Mucosa of gallbladder (tissue), 1 donor: ENCODE measurements around the gene CCDC183. TPM values are rescaled to one million over a fixed set of nuclear protein-coding genes. Genes with fewer than 3 reads are reported as not detected.
"Not testable (repeated sequence)": the region's sequence is repeated elsewhere in the genome, so short reads cannot be mapped to it uniquely, and the experiment has no call there.

Source experiments
- DNase-seq: peaks from one replicate; pipeline ENCODE4 v3.0.0-alpha.2; 2020; ENCODE audit warnings: low spot score
- total RNA-seq: library from RNA; stranded (reverse); gene quantifications from one replicate; pipeline ENCODE4 v1.2.1, GENCODE V29; 2021
- donor health status: DM: no; HTN: no; CAD: no.

Gene CCDC183
- total RNA-seq, 1 donor from 2014 or later = 2.3 TPM

DNA sequence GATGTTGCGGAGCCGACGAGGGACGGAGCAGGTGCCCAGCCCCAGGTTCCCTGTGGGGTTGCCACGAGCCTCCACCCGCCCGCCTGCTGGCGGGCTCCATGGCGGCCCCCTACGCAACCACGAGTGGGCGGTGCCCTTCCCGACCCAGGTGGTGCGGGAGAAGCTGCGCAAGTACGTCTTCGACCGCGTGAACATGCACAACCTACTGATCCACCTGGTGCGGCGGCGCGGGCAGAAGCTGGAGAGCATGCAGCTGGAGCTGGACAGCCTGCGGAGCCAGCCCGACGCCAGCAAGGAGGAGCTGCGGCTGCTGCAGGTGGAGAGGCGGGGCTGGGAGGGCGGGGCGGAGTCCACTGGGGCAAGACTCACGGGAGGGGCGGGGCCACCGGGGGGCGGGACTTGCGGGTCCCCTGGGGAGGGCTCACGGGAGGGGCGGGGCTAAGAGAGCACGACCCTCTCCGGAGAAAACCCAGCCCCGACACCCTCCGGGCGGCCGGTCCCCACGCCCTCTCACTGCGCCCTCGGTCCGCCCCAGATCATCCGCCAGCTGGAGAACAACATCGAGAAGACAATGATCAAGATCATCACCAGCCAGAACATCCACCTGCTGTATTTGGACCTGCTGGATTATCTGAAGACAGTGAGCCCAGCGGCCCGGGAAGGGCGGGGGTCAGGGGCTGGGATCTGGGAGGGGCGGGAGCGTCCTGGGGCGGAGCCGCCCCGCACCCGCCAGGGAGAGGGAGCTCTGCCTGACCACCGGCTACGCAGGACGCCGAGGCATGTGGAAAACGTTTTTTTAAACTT lies 3.9 kb downstream of the CCDC183 start:
- DNase-seq = peak; percentile 85

DNA sequence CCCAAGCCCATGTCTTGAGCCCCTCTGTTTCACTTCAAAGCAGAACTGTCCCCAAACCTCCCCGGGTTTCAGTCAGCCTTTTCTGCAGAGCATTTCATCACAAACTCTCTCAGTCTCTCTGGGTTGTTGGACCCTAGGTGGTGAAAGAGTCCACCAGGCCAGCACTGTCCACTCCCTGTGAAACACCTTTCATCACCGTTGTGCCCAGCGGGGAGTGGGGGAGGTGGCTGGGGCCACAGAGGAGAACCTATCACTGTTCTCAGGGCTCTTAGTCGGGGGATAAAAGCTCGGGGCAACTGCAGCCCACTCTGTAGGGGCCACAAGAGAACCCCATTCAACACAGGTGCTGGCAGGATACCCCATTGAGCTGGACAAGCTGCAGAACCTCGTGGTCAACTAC lies 6.2 kb downstream of the CCDC183 start:
- DNase-seq = no peak

DNA sequence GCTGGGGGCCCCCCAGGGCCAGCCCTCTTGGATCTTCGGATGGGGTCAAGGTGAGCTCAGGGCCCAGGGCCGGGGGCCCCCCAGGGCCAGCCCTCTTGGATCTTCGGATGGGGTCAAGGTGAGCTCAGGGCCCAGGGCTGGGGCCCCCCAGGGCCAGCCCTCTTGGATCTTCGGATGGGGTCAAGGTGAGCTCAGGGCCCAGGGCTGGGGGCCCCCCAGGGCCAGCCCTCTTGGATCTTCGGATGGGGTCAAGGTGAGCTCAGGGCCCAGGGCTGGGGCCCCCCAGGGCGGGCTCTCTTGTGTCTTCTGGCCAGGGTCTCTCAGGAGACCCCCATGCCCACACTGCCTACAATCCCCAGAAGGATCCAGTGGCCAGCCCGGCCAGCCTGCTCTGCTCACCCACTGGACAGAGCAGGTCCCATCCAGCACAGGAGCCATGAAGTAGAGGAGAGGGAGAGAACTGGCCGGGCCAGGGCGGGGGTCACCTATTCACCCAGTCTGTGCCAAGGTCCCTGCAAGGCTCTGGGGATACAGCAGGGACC lies 6.9 kb downstream of the CCDC183 start:
- DNase-seq = not testable (repeated sequence)

DNA sequence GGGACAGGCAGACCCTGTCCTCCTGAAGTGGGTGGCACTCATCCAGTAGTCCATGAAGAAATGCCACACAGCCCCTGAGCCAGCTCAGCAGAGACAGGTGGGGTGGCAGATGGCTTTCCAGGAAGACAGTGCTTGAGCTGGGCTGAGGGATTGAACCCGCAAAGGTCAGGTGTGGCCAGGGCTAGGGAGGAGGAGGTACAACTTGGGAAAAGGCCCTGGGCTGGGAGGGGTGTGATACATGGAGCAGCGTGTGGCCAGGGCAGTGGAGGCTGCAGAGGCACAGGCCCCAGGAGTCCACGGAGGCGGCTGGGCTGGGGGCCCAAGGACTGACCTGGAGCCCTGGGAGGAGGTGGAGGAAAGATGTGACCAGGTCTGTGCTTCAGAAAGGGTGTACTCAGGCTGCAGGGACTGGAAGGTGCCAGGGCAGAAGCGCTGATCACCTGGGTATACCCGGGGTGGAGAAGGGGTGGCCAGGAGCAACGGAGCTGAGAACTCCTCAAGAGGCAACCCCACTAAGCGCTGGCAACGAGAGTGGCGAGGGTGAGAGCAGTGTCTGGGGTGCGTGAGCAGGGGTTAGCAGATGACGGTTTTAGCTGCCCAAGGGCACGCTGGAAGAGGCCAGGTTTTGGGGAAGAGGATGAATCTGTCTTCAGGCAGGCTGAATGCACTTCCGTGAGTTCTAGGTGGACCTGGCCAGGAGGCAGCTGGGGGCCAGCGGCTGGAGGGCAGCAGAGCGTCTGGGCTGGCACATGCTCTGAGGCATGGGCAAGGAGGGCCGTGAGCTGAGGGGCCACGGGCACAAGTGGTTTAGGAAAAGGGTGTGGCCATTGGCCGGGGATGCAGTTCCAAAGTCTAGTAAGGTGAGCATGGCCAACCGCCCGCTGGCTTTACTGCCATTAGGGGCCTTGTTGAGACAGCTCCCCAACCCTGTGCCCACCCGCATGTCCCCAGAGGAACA lies 7.7 kb downstream of the CCDC183 start:
- DNase-seq = no peak

- no peak for DNase-seq
These were observed 8.5 kb downstream of the CCDC183 start for GRCh38 chr9:136804509-136805206.

- DNase-seq = no peak
These were observed 9.1 kb downstream of the CCDC183 start for GRCh38 chr9:136805207-136805740.

DNA sequence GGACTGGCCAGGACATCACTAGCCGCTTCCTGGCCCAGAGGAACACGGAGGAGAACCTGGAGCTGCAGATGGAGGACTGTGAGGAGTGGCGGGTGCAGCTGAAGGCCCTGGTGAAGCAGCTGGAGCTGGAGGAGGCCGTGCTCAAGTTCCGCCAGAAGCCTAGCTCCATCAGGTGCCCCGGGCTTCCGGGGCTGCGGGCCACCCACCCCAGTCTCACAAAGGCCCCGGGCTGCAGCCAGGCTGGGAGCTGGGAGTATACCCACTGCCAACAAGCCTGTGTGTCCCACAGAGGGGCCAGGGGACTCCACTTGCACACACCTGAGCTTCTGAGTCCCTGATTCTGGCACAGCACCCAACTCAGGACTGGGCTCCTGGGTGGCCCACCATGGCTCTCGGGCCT lies 9.9 kb downstream of the CCDC183 start:
- no peak for DNase-seq

DNA sequence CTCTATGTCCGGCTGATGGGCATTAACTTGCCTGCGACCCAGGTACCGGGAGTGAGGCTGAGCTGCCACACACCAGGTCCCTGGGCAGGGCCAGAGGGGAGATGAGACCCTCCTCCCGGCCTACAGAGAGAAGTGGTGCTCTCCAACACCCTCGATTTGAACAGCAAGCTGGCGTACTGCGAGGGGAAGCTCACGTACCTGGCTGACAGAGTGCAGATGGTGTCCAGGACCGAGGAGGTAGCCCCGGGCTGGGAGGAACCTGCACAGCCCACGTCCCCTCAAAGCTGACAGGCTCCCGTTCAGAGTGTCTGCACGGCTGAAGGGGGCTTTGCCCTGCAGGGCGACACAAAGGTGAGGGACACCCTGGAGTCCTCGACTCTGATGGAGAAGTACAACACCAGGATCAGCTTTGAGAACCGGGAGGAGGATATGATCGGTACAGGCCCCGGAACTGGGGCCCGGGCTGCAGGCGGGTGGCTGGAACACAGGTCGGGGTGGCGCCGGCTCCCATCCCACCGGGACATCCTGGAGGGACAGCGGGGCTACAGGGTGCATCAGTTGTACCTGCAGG lies 10.6 kb downstream of the CCDC183 start:
- no peak for DNase-seq

DNA sequence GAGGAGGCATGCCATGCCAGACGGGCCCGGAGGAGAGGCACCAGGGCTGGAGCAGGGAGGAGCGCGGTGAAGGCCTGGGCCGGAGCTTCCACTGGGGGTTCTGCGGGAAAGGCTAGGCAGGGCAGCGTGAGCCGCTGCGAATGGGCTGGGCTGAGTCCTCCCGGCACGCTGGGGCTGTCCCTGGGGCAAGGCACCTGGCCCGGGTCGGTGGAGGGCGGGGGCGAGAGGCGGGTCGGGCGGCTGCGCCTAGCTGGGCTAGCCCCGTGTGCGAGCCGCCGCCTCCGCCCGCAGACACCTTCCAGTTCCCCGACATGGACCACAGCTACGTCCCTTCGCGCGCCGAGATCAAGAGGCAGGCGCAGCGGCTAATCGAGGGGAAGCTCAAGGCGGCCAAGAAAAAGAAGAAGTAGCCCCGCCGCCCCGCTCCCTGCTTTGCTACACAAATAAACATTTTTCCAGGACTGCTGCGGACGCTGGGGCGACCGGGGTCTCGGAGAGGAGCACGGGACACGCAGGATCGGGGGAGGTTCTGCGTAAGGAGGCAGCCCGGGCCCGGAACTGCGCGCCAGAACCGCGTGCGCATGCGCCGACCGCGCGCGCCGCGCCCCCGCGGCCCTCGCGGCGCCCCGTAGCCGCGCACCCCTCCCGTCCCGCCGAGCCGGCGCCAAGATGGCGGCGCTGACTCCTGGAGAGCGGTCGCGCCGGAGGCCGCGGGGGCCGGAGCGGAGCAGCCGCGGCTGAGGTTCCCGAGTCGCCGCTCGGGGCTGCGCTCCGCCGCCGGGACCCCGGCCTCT lies 11.3 kb downstream of the CCDC183 start, which contains the start of gene RABL6:
Gene RABL6, plus strand, starts transcription at position 668 of the 794 bp plus-strand sequence. CDS start 249 bp downstream, outside the sequence.
- peak; percentile 78 for DNase-seq

- no peak for DNase-seq
These were observed 12.1 kb downstream of the CCDC183 start for GRCh38 chr9:136808075-136808805.

DNA sequence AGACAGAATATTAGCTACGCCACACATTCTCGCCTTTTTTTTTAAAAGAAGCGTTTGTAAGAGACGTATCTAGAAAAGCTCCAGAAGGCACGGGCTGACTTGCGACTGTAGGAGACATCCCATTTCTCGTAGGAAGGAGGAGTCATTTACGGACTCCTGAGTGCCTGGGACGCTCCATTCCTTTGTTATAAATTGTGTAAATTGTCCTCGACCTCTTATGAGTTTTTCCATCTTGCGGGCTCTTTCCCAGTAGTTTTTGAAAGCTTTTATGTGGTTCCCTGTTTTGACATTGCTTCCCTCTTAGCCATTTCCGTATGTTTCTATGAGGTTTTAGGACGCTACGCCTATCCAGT lies 12.6 kb downstream of the CCDC183 start:
- no peak for DNase-seq

DNA sequence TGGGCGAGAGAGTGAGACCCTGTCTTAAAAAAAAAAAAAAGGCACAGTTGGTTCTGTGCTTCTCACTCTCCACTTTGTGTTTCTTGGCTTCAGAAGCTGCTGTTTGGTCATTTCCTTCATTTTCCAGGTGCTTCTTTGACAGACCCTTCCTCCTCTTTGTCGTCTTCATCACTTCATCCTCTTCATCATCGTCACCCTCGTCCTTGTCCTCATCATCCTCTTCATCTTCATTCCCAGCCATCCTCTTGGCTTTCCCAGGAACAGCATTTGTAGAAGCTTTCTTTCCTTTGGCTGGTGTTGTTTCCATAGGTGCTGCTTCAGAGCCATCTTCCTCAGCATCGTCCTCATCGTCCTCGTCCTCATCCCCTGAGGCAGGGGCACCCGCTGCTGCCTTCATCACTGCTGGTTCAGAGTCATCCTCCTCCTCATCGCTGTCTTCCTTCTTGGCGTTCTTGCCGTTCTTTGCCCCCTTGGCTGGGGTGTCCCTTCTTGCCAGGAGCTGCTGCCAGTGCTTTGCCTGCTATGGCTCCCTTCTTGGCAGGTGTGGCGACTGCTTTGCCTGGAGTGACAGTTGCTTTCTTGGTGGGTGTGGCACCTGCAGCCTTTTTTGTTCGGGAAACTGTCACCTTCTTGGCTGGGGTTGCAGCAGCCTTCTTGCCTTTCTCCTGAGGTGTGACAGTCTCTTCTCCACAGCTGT lies 18.7 kb downstream of the CCDC183 start:
- no peak for DNase-seq

DNA sequence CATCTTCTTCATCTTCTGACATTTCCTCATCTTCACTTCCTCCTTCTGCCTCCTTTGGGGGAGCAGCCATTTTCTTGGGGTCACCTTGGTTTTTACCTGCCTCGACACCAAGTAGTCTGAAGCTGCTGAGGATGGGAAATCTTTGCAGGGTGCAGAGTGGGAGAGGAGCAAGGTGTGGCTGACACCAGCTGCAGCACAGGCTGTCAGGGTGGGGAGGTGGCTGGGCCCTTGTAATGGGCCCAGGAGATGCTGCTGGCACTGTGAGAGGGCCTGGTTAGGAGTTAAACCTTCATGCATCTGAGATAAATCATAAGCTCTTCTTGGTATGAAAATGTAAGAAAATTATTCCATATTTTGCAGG lies 19.3 kb downstream of the CCDC183 start:
- no peak for DNase-seq

DNA sequence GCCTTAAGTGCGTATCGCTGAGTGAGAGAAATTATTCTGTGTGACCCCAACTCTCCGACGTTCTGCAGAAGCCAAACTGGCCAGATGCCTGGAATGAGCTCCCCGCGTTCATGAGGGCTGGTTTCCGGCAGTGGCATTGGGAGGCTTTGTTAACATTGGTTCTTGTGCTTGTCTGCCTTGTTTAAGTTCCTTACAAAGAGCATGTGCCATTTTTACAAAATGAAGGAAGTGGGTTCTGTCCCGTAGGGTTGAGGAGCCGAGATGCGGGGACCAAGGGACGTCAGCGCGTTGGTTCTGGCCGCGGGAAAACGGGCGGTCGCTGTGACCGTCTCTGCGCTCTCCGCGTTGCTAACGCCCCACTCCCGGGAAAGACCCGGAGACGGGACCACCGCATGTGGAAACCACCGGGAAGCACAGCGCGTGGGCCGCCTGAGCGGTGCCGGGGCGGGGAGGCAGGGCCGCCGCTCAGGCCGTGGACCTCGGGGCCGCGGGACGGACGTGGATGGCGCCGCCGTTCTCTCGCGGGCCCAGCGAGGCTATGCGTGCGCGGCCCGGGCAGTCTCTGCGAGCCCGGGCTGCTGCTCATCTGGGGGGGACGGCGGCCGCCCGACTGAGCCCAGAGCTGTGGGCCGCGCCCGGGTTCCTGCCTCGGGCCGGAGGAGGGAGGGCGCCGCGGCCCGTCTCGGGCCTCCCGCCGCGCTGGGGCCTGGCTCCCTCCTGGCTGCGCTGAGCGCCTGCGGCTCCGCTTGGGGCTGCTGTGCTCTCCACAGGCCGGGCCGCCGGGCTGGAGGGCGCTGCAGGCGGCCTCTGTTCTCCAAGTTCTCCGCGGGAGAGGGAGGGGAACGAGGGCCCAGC lies 25.1 kb downstream of the CCDC183 start:
- DNase-seq = no peak

DNA sequence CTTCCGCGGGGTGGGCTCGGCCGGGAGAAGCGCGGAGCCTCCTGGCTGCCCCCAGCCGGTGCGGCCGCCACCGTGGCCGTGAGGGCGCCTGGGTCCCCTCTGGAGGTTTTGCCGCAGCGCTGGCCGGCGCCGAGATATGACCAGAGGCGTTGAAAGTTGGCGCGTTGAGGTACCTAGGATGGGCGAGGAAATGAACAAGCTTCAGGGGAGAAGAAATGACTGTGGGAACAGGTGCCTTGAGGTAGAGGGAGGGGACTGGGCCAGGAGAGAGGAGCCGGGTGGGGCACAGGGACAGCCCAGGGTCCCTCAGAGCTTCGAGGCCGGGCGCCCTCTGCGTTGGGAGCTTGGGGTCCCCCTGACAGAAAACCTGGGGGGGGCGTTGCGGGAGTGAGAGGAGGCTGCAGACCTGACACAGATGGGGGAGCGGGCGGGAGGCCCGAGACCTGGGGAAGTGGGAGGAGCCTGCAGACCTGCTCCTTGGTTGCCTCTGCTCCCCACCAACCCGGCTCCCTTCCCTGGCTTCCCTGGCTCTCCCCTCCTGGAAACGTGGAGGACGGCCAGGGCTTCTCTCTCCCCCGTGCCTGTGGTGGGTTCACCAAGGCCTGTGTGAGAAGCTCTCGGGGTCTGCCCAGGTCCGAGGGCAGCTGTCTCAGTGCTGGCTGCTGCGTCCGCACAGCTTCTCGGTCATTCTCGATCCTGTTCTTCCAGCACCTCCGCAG lies 25.8 kb downstream of the CCDC183 start:
- no peak for DNase-seq

GRCh38 chr9:136823136-136824046 lies 27.3 kb downstream of the CCDC183 start:
- DNase-seq = no peak
